ENCODE results near the gene SESN3.
"Not testable (repeated sequence)": the region's sequence is repeated elsewhere in the genome, so short reads cannot be mapped to it uniquely, and the experiment has no call there.

SESN3 gene

DNA sequence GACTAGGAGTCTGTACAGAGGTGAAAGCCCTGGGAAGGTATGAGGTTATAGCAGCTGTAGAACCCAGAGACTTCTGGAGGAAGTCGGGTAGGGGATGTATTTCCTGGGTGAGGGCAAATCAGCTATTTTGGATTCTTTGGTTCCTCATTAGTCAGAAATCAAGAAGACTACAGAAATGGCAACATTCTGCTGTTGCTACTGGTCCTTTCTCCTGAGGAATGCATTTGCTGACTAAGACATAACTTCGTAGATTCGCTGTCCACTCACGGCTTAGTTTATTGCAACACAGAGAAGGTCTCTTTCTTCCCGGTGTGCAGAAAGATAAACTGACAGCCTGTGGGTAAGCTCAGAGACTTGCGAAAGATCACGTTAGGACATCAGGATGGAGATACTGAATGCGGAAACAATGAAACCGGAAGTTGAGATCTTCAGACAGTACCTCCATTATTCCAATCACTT, 25.3 kb upstream of the SESN3 start:
- no peak for DNase-seq (ENCODE audit: low read depth)
- TF ChIP-seq, protein P1, sequence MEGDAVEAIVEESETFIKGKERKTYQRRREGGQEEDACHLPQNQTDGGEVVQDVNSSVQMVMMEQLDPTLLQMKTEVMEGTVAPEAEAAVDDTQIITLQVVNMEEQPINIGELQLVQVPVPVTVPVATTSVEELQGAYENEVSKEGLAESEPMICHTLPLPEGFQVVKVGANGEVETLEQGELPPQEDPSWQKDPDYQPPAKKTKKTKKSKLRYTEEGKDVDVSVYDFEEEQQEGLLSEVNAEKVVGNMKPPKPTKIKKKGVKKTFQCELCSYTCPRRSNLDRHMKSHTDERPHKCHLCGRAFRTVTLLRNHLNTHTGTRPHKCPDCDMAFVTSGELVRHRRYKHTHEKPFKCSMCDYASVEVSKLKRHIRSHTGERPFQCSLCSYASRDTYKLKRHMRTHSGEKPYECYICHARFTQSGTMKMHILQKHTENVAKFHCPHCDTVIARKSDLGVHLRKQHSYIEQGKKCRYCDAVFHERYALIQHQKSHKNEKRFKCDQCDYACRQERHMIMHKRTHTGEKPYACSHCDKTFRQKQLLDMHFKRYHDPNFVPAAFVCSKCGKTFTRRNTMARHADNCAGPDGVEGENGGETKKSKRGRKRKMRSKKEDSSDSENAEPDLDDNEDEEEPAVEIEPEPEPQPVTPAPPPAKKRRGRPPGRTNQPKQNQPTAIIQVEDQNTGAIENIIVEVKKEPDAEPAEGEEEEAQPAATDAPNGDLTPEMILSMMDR (IDR thresholded peaks at IDR 0.05; ENCODE audit: control insufficient read depth, insufficient read depth, low read depth, low read length, missing control alignments), result no peak
- H3K4me3 ChIP-seq (ENCODE audit: control insufficient read depth, low read depth, low read length), result no peak overlapping the region

DNA sequence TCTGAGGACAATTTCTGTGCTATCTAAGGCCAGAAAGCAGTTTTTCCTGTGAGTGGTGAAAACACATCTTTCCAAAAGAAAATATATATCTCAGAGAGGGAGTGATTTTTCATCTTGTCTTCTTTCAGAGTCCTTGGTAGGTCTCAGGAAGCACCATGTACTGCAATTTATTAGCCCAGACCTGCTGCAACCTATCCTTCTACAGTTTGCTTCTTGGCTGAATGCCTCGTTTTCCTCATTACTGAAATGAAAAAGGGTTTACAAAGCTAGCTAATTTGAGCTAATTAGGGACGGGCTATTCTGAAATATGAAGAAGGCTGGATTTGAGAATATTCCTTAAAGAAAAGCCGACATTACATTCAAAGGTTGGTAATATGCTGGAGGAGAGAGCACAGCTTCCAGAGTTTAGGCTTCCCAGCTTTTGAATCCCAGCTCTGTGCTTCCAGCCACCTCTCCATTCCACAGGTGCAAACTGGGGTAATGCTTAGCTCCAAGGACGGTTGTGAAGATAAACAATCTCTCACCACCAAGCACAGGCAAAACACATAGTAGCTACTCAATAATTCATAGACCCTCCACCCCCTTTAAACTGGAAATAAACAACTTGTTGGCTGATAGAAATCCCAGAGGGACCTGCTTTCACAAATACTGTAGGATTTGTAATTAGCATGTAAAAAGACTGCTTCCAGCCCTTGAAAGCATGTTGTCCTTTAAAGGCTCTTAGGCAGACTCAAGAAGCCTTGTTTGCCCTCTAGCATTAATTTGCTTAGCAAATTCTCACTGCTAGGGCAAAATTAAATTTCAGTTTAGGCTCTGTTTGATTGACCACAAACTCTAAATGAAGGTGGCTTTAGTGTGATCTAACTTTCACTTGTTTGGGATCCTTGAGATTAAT, 24.5 kb upstream of the SESN3 start:
- no peak for DNase-seq (ENCODE audit: low read depth)
- TF ChIP-seq, protein P1 (IDR thresholded peaks at IDR 0.05; ENCODE audit: control insufficient read depth, insufficient read depth, low read depth, low read length, missing control alignments), result no peak
- no peak overlapping the region for H3K4me3 ChIP-seq (ENCODE audit: control insufficient read depth, low read depth, low read length)

DNA sequence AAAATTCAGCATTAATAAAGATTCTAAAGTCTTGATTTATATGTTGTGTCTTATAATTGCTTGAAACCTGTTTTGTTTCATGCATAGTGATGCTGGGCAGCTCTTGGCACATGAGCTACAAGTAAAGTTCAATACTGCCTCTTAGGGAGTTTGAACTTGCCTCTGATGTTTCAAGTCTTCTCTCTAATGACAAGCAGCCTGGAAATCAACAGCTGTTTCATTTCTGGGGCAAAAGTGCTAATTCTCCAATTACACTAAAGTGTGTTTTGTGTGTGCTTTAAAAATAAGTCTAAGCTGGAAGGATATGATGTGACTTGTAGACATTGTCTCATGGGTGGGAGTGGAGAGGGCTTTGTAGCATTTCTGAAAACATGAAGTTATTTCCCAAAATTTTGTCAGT, 23.7 kb upstream of the SESN3 start:
- no peak for DNase-seq (ENCODE audit: low read depth)
- H3K4me3 ChIP-seq (ENCODE audit: control insufficient read depth, low read depth, low read length), result no peak overlapping the region
- TF ChIP-seq, protein P1 (IDR thresholded peaks at IDR 0.05; ENCODE audit: control insufficient read depth, insufficient read depth, low read depth, low read length, missing control alignments), result no peak

DNA sequence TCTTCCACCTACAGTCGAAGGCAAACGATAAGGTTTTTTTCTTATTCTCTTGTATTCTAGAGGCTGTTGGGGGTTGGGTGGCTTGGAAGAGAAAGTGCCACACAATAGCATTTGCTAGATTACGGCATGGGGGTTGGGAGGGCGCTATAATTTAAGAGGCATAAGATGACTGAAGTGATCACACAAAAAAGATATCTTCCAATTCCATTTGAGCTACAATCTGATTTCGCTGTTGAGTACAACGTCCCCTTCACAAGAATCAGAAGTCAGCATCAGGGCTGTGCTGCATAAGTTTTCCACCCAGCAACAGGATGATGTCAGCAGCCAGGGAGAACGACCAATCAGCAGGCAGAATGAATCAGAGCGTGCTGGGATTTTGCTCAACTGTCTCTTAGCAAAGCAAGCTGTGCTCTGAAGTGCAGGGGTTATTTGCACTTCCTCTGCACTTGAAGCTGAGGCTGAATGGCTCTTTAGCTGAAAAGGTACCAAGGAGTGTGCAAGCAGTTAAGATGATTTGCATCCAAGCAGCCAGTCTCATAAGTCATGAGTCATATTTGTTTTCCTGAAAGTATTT, 23.2 kb upstream of the SESN3 start:
- peak; percentile 61 for DNase-seq (ENCODE audit: low read depth)
- TF ChIP-seq, protein P1 (IDR thresholded peaks at IDR 0.05; ENCODE audit: control insufficient read depth, insufficient read depth, low read depth, low read length, missing control alignments), result no peak
- peak overlapping the region; percentile 14 for H3K4me3 ChIP-seq (ENCODE audit: control insufficient read depth, low read depth, low read length)

DNA sequence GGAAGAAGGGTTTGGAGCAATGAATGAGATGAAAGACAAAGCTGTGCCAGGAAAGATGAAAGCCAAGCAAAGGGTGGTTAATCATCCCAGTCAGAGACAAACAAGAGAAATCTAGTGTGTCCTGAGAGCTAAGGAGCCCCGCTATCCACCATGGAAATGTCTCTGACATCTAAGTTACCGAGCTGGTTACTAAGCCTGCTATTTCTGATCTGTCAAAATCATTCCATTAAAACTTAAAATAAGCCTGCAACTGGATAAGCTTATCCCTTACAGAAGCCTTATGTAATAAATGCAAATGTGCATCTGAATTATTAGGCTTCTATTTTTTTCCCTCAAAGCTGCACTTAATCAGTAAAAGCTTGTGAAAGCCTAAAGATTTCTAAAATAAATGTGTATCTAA, 22.1 kb upstream of the SESN3 start:
- H3K4me3 ChIP-seq (ENCODE audit: control insufficient read depth, low read depth, low read length), result no peak overlapping the region
- DNase-seq (ENCODE audit: low read depth), result no peak
- TF ChIP-seq, protein P1 (IDR thresholded peaks at IDR 0.05; ENCODE audit: control insufficient read depth, insufficient read depth, low read depth, low read length, missing control alignments), result no peak

DNA sequence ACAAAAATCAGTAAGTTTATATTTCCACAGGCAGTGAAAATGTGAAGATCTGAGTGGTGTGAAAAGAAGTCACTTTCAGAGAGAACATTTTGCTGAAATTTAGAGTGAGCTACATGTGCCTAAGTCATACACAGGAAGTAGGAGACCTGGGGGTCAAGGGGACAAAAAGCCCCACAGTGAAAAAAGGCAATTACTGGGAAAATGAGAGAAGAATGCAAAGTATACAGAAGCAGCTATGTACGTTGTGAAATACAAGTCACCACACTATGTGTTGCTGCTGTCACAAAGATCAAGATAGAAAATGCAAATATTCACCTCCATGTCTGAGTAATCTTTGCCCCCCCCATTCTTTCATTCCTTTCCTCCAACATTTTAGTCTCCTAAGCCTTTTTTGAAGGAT, 21.6 kb upstream of the SESN3 start:
- TF ChIP-seq, protein P1 (IDR thresholded peaks at IDR 0.05; ENCODE audit: control insufficient read depth, insufficient read depth, low read depth, low read length, missing control alignments), result no peak
- no peak for DNase-seq (ENCODE audit: low read depth)
- H3K4me3 ChIP-seq (ENCODE audit: control insufficient read depth, low read depth, low read length), result no peak overlapping the region

DNA sequence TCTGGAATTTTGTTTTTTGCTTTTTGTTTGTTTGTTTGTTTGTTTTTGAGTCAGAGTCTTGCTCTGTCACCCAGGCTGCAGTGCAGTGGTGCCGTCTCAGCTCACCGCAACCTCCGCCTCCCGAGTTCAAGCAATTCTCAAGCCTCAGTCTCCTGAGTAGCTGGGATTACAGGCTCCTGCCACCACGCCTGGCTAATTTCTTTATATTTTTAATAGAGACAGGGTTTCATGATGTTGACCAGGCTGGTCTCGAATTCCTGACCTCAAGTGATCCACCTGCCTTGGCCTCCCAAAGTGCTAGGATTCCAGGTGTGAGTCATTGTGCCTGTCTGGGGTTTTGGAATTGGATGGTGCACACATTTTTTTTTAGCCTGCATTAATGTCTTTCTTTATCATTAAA, 20.9 kb upstream of the SESN3 start:
- DNase-seq (ENCODE audit: low read depth); H3K4me3 ChIP-seq (ENCODE audit: control insufficient read depth, low read depth, low read length): not testable (repeated sequence)
